ENCODE results near the gene CEP85L.

CEP85L gene

DNA sequence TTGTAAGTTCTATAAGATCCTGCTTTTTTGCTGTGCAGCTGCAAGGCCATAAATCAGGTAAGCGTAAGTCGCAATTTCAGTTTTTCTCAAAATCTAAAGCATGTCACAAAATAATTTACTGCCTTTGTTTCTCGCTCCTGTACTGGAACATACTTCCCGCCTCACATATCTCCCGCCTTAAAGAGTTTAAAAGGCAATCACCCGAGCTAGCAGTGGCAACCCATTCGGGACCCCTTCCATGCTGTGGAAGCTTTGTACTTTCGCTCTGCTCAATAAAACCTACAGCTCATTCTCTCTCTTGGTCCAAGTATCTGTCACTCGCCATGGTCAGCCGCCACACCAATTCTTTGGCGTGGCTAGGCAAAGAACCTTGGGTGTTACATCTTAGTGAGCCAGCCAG is 34.0 kb downstream of the CEP85L start:
- TF ChIP-seq, protein P1, sequence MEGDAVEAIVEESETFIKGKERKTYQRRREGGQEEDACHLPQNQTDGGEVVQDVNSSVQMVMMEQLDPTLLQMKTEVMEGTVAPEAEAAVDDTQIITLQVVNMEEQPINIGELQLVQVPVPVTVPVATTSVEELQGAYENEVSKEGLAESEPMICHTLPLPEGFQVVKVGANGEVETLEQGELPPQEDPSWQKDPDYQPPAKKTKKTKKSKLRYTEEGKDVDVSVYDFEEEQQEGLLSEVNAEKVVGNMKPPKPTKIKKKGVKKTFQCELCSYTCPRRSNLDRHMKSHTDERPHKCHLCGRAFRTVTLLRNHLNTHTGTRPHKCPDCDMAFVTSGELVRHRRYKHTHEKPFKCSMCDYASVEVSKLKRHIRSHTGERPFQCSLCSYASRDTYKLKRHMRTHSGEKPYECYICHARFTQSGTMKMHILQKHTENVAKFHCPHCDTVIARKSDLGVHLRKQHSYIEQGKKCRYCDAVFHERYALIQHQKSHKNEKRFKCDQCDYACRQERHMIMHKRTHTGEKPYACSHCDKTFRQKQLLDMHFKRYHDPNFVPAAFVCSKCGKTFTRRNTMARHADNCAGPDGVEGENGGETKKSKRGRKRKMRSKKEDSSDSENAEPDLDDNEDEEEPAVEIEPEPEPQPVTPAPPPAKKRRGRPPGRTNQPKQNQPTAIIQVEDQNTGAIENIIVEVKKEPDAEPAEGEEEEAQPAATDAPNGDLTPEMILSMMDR (IDR thresholded peaks at IDR 0.05; ENCODE audit: extremely low read depth, insufficient read depth, missing control alignments): no peak
- DNase-seq (ENCODE audit: low spot score): no peak
- in situ Hi-C loops (cut with MboI; ENCODE audit: low pct_unique_long_range_greater_than_20kb, low sequenced_read_pairs, unreplicated experiment): no loop called here

DNA sequence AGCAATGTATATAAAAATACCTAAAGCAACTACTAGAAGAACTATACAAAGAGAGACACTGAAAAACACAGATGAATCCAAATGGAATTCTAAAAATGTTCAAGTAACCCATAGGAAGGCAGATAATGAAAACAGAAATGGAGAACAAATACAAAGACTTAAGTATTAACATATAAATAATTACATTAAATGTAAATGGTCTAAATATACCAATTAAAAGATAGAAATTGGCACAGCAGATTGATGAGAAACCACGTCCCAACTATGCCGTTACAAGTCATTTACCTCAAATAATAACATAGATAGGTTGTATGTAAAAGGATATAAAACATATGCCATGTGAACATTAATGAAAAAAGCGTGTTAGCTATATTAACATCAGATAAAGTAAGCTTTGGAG is 40.1 kb downstream of the CEP85L start:
- TF ChIP-seq, protein P1 (IDR thresholded peaks at IDR 0.05; ENCODE audit: extremely low read depth, insufficient read depth, missing control alignments): no peak
- no peak for DNase-seq (ENCODE audit: low spot score)
- in situ Hi-C loops (cut with MboI; ENCODE audit: low pct_unique_long_range_greater_than_20kb, low sequenced_read_pairs, unreplicated experiment): no loop called here

DNA sequence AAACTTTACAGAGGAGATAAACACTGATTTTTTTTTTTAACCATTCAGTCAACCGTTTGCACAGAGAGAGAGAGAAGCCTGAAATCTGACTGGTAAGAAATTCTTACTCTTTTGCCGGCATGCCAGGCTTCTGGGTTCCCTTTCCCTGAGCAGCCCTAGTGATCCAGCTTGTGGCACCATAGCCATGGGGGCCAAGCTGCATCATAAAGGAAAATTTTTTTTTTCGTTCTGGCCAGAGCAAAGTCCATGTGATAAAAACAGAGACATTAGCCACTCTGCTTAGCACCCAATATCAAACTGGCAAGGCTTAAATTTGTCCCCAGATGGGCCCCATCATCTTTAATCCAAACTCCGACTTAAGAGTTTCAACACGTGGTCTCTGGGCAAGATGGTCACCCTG is 44.5 kb downstream of the CEP85L start:
- in situ Hi-C loops (cut with MboI; ENCODE audit: low pct_unique_long_range_greater_than_20kb, low sequenced_read_pairs, unreplicated experiment): no loop called here
- DNase-seq (ENCODE audit: low spot score): no peak
- TF ChIP-seq, protein P1 (IDR thresholded peaks at IDR 0.05; ENCODE audit: extremely low read depth, insufficient read depth, missing control alignments): no peak

DNA sequence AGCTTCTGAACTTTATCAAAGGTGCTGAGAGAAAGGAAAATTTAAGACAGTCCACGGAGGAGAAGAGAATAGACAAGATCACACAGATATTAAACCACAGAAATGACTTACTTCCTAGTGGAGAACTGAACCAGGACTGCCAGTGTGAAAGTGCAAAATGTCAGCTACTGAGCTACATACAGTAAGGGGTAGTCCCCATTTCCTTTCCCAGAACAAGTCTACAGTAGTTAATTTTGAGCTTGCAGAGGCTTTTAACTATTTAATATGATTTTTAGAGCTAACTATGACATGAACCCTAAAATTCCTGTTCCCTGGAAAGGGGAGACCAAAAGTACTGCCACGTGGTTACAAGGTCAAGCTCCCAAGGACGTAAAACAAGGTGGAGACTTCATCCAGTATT is 45.1 kb downstream of the CEP85L start:
- in situ Hi-C loops (cut with MboI; ENCODE audit: low pct_unique_long_range_greater_than_20kb, low sequenced_read_pairs, unreplicated experiment): no loop called here
- peak; percentile 19 for DNase-seq (ENCODE audit: low spot score)
- TF ChIP-seq, protein P1 (IDR thresholded peaks at IDR 0.05; ENCODE audit: extremely low read depth, insufficient read depth, missing control alignments): no peak

DNA sequence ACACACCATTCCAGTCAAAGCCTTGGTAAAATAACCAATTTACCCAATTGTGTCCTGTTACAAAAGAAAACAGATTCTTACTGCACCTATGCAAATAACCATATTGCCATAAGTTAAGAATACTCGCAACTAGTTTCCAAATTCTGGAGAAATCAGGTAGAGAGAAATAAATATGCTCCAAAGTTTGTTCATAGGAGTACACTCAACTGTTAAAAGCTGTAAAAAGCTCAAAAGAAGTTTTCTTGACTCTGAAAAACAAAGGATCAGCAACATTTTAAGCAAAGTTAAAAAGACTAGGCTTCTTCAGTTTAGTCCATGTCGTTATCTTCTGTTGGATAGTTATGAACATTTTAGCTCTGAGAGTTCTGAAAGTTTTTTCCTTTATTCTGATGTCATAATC is 48.0 kb downstream of the CEP85L start:
- DNase-seq (ENCODE audit: low spot score): no peak
- in situ Hi-C loops (cut with MboI; ENCODE audit: low pct_unique_long_range_greater_than_20kb, low sequenced_read_pairs, unreplicated experiment): no loop called here
- TF ChIP-seq, protein P1 (IDR thresholded peaks at IDR 0.05; ENCODE audit: extremely low read depth, insufficient read depth, missing control alignments): no peak

DNA sequence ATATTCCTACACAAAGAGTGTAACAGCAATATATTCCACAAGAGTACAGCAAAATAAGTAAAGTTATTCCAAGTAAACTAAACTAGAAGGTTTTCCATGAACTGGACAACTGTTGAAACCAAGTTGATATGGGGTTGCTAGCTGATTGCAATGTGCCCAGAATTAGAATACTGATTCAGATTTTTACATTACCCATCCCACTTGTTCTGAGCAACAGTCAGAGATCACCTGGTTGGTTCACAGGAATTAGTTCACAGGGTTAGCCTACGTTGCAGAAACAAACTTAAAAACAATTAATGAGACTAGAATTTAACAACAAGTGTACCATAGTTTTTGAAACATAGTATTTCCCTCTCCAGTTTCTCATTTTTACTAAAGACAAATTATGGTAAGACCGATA is 49.1 kb downstream of the CEP85L start:
- in situ Hi-C loops (cut with MboI; ENCODE audit: low pct_unique_long_range_greater_than_20kb, low sequenced_read_pairs, unreplicated experiment): no loop called here
- no peak for DNase-seq (ENCODE audit: low spot score)
- TF ChIP-seq, protein P1 (IDR thresholded peaks at IDR 0.05; ENCODE audit: extremely low read depth, insufficient read depth, missing control alignments): no peak

DNA sequence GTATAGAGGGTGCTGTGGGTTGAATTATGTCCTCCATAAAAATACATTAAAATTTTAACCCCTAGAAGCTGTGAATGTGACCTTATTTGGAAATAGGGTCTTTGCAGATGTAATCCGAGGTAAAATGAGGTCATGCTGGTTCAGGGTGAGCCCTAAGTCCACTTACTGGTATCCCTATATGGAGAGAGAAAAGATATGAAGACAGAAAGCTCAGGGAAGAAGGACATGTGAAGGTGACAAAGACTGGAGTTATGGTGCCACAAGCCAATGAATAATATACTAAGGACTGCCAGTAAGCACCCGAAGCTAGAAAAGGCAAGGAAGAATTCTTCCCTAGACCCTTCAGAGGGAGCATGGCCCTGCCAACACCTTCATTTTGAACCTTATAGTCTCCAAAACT is 53.1 kb downstream of the CEP85L start:
- TF ChIP-seq, protein P1 (IDR thresholded peaks at IDR 0.05; ENCODE audit: extremely low read depth, insufficient read depth, missing control alignments): no peak
- in situ Hi-C loops (cut with MboI; ENCODE audit: low pct_unique_long_range_greater_than_20kb, low sequenced_read_pairs, unreplicated experiment): no loop called here
- DNase-seq (ENCODE audit: low spot score): no peak

Measured in GM13977 (cell line).